GM12891 (cell line): ENCODE results near the gene ORC4. TPM values are rescaled to one million over a fixed set of nuclear protein-coding genes. Genes with fewer than 3 reads are reported as not detected.
A peak's percentile ranks its signal among the peaks of the same experiment; 100 is the strongest.

Source experiments
- DNase-seq: peaks from one replicate; pipeline ENCODE4 v3.0.0; 2011; ENCODE audit warnings: low spot score; ENCODE audit not compliant: insufficient read length
- FAIRE-seq: peaks from 2 replicates; lab custom pipeline; 2011; peaks lifted over from hg19 to GRCh38; lab: Jason Lieb, UNC
- PAX5 ChIP-seq: IDR thresholded peaks from 2 replicates; pipeline ENCODE4 v1.6.1; 2011; ENCODE audit warnings: low read length, moderate library complexity, mild to moderate bottlenecking; ENCODE audit not compliant: insufficient read depth, severe bottlenecking
- POLR2A ChIP-seq: IDR thresholded peaks from 2 replicates; pipeline ENCODE4 v1.6.1; 2011; ENCODE audit warnings: low read depth, low read length, control low read depth
- POLR2AphosphoS5 ChIP-seq: IDR thresholded peaks from 2 replicates; pipeline ENCODE4 v1.6.1; 2011; ENCODE audit warnings: low read depth, low read length, control low read depth
- POU2F2 ChIP-seq: IDR thresholded peaks from 2 replicates; pipeline ENCODE4 v1.6.1; 2011; ENCODE audit warnings: low read depth, mild to moderate bottlenecking, control low read depth, low read length, moderate library complexity
- SPI1 ChIP-seq: IDR thresholded peaks from 2 replicates; pipeline ENCODE4 v1.6.1; 2011; ENCODE audit warnings: low read depth, low read length, control low read depth
- TAF1 ChIP-seq: IDR thresholded peaks from 2 replicates; pipeline ENCODE4 v1.6.1; 2011; ENCODE audit warnings: low read depth, low read length, control low read depth
- polyA plus RNA-seq: library from polyadenylated mRNA; unstranded; fragments of >200 nt; gene quantifications from one replicate; pipeline ENCODE4 v1.2.1, GENCODE V29; 2012; ENCODE audit warnings: low read depth, missing spikeins, inconsistent platforms; ENCODE audit not compliant: missing spikeins

The ORC4 gene
- polyA plus RNA-seq: 26.9 TPM

GRCh38 chr2:148020111-148021058 is at the start of gene ORC4:
ORC4 (minus strand) TSS chr2:148020737; CDS start chr2:147975958, 44,779 bp downstream.
- DNase-seq (peak; percentile 44), FAIRE-seq (peak; percentile 99)
- TF ChIP-seq POLR2A (peak; percentile 86), PAX5 (no peak), POU2F2 (no peak; the same call in 1 of the 2 replicates), TAF1 (peak; percentile 54), POLR2AphosphoS5 (peak; percentile 78), SPI1 (peak; percentile 78)

- TF ChIP-seq SPI1: no peak
- no peak for TF ChIP-seq PAX5
- no peak for TF ChIP-seq POU2F2
- TF ChIP-seq POLR2A: no peak
- TF ChIP-seq POLR2AphosphoS5: no peak
- TF ChIP-seq TAF1: no peak
Observed at GRCh38 chr2:148067801-148068200, 47.3 kb upstream of the ORC4 start.

DNA sequence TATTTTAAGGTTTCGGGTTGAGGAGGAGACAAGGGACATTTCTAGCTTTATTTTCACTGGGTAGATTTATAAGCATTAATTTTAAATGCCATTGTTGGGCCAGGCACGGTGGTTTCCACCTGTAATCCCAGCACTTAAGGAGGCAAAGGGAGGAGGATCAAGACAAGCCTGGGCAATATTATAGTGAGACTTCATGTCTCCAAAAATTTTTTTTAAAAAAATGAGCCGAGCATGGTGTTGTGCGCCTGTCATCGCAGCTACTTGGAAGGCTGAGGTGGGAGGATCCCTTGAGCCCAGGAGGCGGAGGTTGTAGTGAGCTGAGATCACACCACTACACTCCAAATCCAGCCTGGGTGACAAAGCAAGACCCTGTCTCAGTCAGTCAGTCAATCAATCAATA is 45.4 kb upstream of the ORC4 start:
- TF ChIP-seq TAF1: no peak
- no peak for TF ChIP-seq SPI1
- TF ChIP-seq PAX5: no peak
- FAIRE-seq (no peak), DNase-seq (no peak)

More at GRCh38 chr2:148067801-148068200, 47.3 kb upstream of the ORC4 start:
- DNase-seq (no peak), FAIRE-seq (no peak)

DNA sequence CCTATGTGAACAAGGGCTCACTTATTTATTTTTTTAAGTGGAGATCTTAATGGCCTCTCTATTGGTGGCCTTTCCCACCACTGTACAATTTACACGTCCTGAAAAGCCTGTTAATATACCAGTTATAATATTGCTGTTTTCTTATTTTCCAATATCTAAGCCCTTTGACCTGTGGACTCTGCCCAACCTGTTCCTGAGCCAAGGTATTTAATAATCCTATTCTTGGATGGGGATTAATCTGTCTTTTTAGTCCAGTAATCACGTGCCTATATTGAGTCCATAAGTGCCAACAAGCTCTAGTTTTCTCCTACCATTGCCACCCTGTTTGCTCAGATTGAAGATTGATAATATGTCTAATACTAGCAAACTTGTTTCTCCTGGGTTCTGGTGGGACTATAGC is 43.1 kb upstream of the ORC4 start:
- TF ChIP-seq SPI1 (no peak), POLR2AphosphoS5 (no peak), POU2F2 (no peak), PAX5 (no peak), POLR2A (no peak), TAF1 (no peak)
- DNase-seq (no peak), FAIRE-seq (no peak)

GRCh38 chr2:148058641-148059040 is 38.1 kb upstream of the ORC4 start:
- TF ChIP-seq PAX5: no peak
- no peak for TF ChIP-seq POLR2A
- TF ChIP-seq SPI1: no peak
- TF ChIP-seq TAF1: no peak
- no peak for TF ChIP-seq POU2F2
- no peak for TF ChIP-seq POLR2AphosphoS5
- FAIRE-seq (no peak), DNase-seq (no peak)

GRCh38 chr2:148052687-148053086 is 32.1 kb upstream of the ORC4 start:
- DNase-seq (no peak), FAIRE-seq (no peak)
- TF ChIP-seq POLR2A: no peak
- no peak for TF ChIP-seq POLR2AphosphoS5
- no peak for TF ChIP-seq SPI1
- TF ChIP-seq TAF1: no peak
- TF ChIP-seq POU2F2: no peak
- TF ChIP-seq PAX5: no peak

DNA sequence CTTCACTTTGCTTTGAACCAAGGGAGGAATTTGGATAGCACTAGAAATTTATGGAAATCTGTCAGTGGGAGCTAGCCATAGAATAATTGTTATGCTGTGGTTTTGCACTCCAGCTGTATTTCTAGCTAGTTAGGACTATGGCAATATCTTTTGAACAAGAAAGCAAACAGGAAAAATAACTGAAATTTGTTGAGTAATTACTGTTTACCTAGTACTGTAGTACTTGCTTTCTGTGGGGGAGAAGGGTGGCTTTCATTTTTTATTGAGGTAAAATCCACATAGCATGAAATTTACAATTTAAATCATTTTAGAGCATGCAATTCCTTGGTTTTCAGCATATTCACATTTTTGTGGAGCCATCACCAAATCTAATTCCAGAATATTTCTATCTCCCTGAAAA is 28.7 kb upstream of the ORC4 start:
- TF ChIP-seq POLR2AphosphoS5: no peak
- no peak for TF ChIP-seq POU2F2
- TF ChIP-seq PAX5: no peak
- TF ChIP-seq TAF1: no peak
- TF ChIP-seq POLR2A: no peak
- TF ChIP-seq SPI1: no peak
- FAIRE-seq: no peak
- DNase-seq: no peak

DNA sequence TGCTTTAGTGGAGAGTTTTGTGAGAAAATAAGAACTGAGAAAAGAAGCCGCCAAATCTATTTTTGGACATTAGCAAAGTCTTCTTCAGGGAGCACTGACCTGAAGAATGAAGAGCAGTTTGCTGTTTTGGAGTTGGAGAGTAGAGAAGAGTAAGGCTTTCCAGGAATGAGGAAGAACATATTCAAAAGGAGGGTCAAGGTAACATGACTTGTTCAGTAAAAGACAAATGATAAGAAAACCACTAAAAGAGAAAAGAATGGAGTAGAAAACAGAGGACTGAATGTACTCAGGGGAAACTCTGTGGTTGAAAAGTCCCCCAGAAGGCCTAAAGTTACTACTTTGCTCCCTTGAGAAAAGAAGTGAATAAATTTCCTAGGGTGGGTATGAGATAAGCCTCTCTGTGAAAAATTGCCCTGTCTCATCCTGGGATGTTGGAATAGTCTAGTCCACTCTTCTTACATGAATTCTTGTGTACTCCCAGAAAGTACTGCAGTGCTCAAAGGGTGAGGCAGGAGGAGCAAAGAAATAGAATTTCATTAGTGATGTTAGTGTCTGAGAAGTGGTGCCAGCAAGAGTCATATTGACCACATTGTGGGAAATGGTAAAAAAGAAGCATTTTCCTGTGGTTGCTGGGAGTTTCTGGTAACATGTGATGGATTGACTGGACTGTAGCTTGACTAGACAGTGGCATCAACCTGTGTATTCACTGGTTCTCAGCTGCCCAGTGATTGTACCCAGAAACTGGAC is 28.1 kb upstream of the ORC4 start:
- TF ChIP-seq POLR2A (no peak), SPI1 (peak; percentile 40; the same call in 1 of the 2 replicates), TAF1 (no peak), POLR2AphosphoS5 (no peak)
- FAIRE-seq (peak; percentile 90), DNase-seq (no peak)

DNA sequence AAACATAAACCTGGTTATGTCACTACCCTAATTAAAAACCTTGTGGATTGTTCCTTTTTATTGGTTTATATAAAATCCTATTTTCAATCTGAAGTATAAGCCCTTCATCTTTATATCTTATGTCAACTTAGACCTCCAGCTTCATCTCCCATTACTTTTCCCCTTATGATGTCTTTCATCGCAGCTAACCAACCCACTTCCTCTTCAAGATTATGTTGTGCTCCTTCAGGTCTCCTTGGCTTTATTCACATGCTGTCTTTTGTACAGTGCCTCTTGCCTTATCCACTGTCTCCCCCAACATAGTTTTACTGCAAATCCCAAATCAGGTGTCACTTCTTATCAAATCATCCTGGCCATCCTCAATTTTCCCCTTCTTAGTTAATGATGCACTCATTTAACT is 26.3 kb upstream of the ORC4 start:
- TF ChIP-seq POU2F2 (no peak), SPI1 (peak; percentile 88), PAX5 (no peak)
- FAIRE-seq: no peak
- DNase-seq: no peak

DNA sequence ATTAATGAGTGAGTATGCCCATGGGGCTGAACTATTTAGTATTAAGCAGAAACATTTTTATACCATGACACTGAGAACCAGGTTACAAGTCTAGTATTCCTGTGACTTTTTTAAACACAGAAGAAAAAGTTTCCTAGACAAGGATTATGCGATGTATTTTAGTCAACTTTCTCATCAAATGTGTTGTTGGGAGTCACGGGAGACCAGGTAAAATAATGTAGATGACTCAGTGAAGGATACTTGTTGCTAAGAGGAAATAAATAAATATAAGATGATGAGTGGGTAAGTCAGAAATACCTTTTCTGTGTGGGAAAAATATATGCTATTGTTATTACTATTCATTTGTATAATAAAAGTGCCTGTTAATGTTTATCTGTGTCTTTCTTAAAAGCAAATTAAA is 23.8 kb upstream of the ORC4 start:
- no peak for FAIRE-seq
- TF ChIP-seq POLR2AphosphoS5 (no peak), TAF1 (no peak), POU2F2 (no peak), SPI1 (no peak), PAX5 (no peak), POLR2A (no peak)
- no peak for DNase-seq
